ENCODE data around the gene CIITA.
"Not testable (repeated sequence)": the region's sequence is repeated elsewhere in the genome, so short reads cannot be mapped to it uniquely, and the experiment has no call there.

Gene CIITA

GRCh38 chr16:10876799-10877341, at the start of gene CIITA:
Gene CIITA (plus strand): TSS chr16:10877202. CDS start chr16:10877331, 129 bp downstream.
- H3K36me3 Mint-ChIP-seq (ENCODE audit: low read depth), result peaks cover 11% of the 10 kb centered on the region
- no peaks in the 10 kb centered on the region for H3K9me3 Mint-ChIP-seq
- H3K27me3 Mint-ChIP-seq (ENCODE audit: low read depth), result peaks cover 24% of the 10 kb centered on the region
- peak within 1 kb of the TSS; percentile 71 for H3K27ac Mint-ChIP-seq
- H3K4me1 Mint-ChIP-seq (ENCODE audit: low read depth), result peaks cover 75% of the 10 kb centered on the region
- peak within 1 kb of the TSS; percentile 87 for H3K4me3 Mint-ChIP-seq

- Mint-ChIP-seq H3K27me3 (ENCODE audit: low read depth) (no peaks in the 10 kb centered on the region), H3K36me3 (ENCODE audit: low read depth) (no peaks in the 10 kb centered on the region), H3K27ac (no peak overlapping the region), H3K4me1 (ENCODE audit: low read depth) (no peaks in the 10 kb centered on the region), H3K4me3 (no peak overlapping the region), H3K9me3 (no peaks in the 10 kb centered on the region)
Observed at GRCh38 chr16:10827691-10828341, 49.2 kb upstream of the CIITA start.

- Mint-ChIP-seq H3K9me3 (no peaks in the 10 kb centered on the region), H3K36me3 (ENCODE audit: low read depth) (no peaks in the 10 kb centered on the region), H3K4me3 (no peak overlapping the region), H3K27me3 (ENCODE audit: low read depth) (no peaks in the 10 kb centered on the region), H3K4me1 (ENCODE audit: low read depth) (no peaks in the 10 kb centered on the region), H3K27ac (no peak overlapping the region)
Observed at GRCh38 chr16:10828851-10829366, 48.1 kb upstream of the CIITA start.

- H3K4me1 Mint-ChIP-seq (ENCODE audit: low read depth); H3K9me3 Mint-ChIP-seq; H3K27ac Mint-ChIP-seq; H3K4me3 Mint-ChIP-seq; H3K36me3 Mint-ChIP-seq (ENCODE audit: low read depth); H3K27me3 Mint-ChIP-seq (ENCODE audit: low read depth): not testable (repeated sequence)
Observed at GRCh38 chr16:10829390-10830098, 47.5 kb upstream of the CIITA start.

GRCh38 chr16:10830240-10830639, 46.8 kb upstream of the CIITA start:
- H3K4me1 Mint-ChIP-seq (ENCODE audit: low read depth); H3K36me3 Mint-ChIP-seq (ENCODE audit: low read depth): not testable (repeated sequence)

GRCh38 chr16:10831894-10832886, 44.8 kb upstream of the CIITA start:
- H3K36me3 Mint-ChIP-seq (ENCODE audit: low read depth), result no peaks in the 10 kb centered on the region
- peaks cover 10% of the 10 kb centered on the region for H3K4me1 Mint-ChIP-seq (ENCODE audit: low read depth)
- H3K9me3 Mint-ChIP-seq, result no peaks in the 10 kb centered on the region
- no peaks in the 10 kb centered on the region for H3K27me3 Mint-ChIP-seq (ENCODE audit: low read depth)
- H3K4me3 Mint-ChIP-seq, result no peak overlapping the region
- H3K27ac Mint-ChIP-seq, result no peak overlapping the region

More at GRCh38 chr16:10830240-10830639, 46.8 kb upstream of the CIITA start:
- not testable (repeated sequence) for H3K9me3 Mint-ChIP-seq; H3K4me3 Mint-ChIP-seq; H3K27me3 Mint-ChIP-seq (ENCODE audit: low read depth); H3K27ac Mint-ChIP-seq

- Mint-ChIP-seq H3K4me3 (no peak overlapping the region), H3K36me3 (ENCODE audit: low read depth) (no peaks in the 10 kb centered on the region), H3K9me3 (no peaks in the 10 kb centered on the region), H3K27me3 (ENCODE audit: low read depth) (peaks cover 6% of the 10 kb centered on the region), H3K27ac (no peak overlapping the region), H3K4me1 (ENCODE audit: low read depth) (peaks cover 10% of the 10 kb centered on the region)
Observed at GRCh38 chr16:10833271-10833670, 43.7 kb upstream of the CIITA start.

GRCh38 chr16:10834130-10834529, 42.9 kb upstream of the CIITA start:
- H3K27ac Mint-ChIP-seq, result no peak overlapping the region

GRCh38 chr16:10834766-10835165, 42.2 kb upstream of the CIITA start:
- peak overlapping the region; percentile 33 for H3K27ac Mint-ChIP-seq
- H3K4me3 Mint-ChIP-seq, result no peak overlapping the region
- H3K9me3 Mint-ChIP-seq, result no peaks in the 10 kb centered on the region
- H3K27me3 Mint-ChIP-seq (ENCODE audit: low read depth), result peaks cover 12% of the 10 kb centered on the region
- H3K4me1 Mint-ChIP-seq (ENCODE audit: low read depth), result peaks cover 10% of the 10 kb centered on the region
- no peaks in the 10 kb centered on the region for H3K36me3 Mint-ChIP-seq (ENCODE audit: low read depth)

More at GRCh38 chr16:10834130-10834529, 42.9 kb upstream of the CIITA start:
- Mint-ChIP-seq H3K9me3 (no peaks in the 10 kb centered on the region), H3K27me3 (ENCODE audit: low read depth) (peaks cover 11% of the 10 kb centered on the region), H3K4me3 (no peak overlapping the region), H3K4me1 (ENCODE audit: low read depth) (peaks cover 10% of the 10 kb centered on the region), H3K36me3 (ENCODE audit: low read depth) (no peaks in the 10 kb centered on the region)

GRCh38 chr16:10835281-10835931, 41.6 kb upstream of the CIITA start:
- Mint-ChIP-seq H3K27ac (peak overlapping the region; percentile 2), H3K4me3 (no peak overlapping the region), H3K4me1 (ENCODE audit: low read depth) (peaks cover 10% of the 10 kb centered on the region), H3K36me3 (ENCODE audit: low read depth) (no peaks in the 10 kb centered on the region), H3K9me3 (no peaks in the 10 kb centered on the region), H3K27me3 (ENCODE audit: low read depth) (peaks cover 16% of the 10 kb centered on the region)

GRCh38 chr16:10836174-10836853, 40.7 kb upstream of the CIITA start:
- H3K27me3 Mint-ChIP-seq (ENCODE audit: low read depth), result peaks cover 25% of the 10 kb centered on the region
- no peaks in the 10 kb centered on the region for H3K9me3 Mint-ChIP-seq
- H3K36me3 Mint-ChIP-seq (ENCODE audit: low read depth), result no peaks in the 10 kb centered on the region
- no peak overlapping the region for H3K4me3 Mint-ChIP-seq
- H3K27ac Mint-ChIP-seq, result peak overlapping the region; percentile 18
- H3K4me1 Mint-ChIP-seq (ENCODE audit: low read depth), result peaks cover 10% of the 10 kb centered on the region

GRCh38 chr16:10838621-10839278, 38.3 kb upstream of the CIITA start:
- Mint-ChIP-seq H3K27ac (no peak overlapping the region), H3K27me3 (ENCODE audit: low read depth) (peaks cover 28% of the 10 kb centered on the region), H3K4me3 (no peak overlapping the region), H3K4me1 (ENCODE audit: low read depth) (peaks cover 10% of the 10 kb centered on the region), H3K9me3 (no peaks in the 10 kb centered on the region), H3K36me3 (ENCODE audit: low read depth) (no peaks in the 10 kb centered on the region)

GRCh38 chr16:10839279-10839666, 37.7 kb upstream of the CIITA start:
- no peak overlapping the region for H3K27ac Mint-ChIP-seq
- no peak overlapping the region for H3K4me3 Mint-ChIP-seq
- H3K27me3 Mint-ChIP-seq (ENCODE audit: low read depth), result peaks cover 29% of the 10 kb centered on the region
- H3K36me3 Mint-ChIP-seq (ENCODE audit: low read depth), result no peaks in the 10 kb centered on the region
- peaks cover 10% of the 10 kb centered on the region for H3K4me1 Mint-ChIP-seq (ENCODE audit: low read depth)
- no peaks in the 10 kb centered on the region for H3K9me3 Mint-ChIP-seq

All from T-helper 1 cell treated with Interleukin-12 subunit alpha and Interleukin-12 subunit beta and Interleukin-4 antibody, amounts not matched to agents 30 μg/mL and 1 μg/mL, for 36 hours (primary cell).